HepG2 (cell line): ENCODE results near the gene HSPA1L. TPM values are rescaled to one million over a fixed set of nuclear protein-coding genes. Genes with fewer than 3 reads are reported as not detected.

Source experiments
- ARNTL ChIP-seq: sonication (generic); formaldehyde crosslinking; IDR thresholded peaks from 2 replicates; pipeline ENCODE4 v1.4.0; 2020; ENCODE audit warnings: mild to moderate bottlenecking, missing genetic modification reagents
- ATF7-NPFF ChIP-seq: sonication (generic); formaldehyde crosslinking; IDR thresholded peaks from 2 replicates; pipeline ENCODE4 v1.8.1; 2023; ENCODE audit warnings: mild to moderate bottlenecking, low read depth, missing genetic modification reagents, moderate library complexity
- ELF1 ChIP-seq: sonication (generic); formaldehyde crosslinking; IDR thresholded peaks from 2 replicates; pipeline ENCODE4 v1.4.0; 2020; ENCODE audit warnings: missing genetic modification reagents
- FOSL2 ChIP-seq: sonication (generic); formaldehyde crosslinking; IDR thresholded peaks from 2 replicates; pipeline ENCODE4 v1.4.0; 2020; ENCODE audit warnings: missing genetic modification reagents
- HES4 ChIP-seq: sonication (generic); formaldehyde crosslinking; IDR thresholded peaks from 2 replicates; pipeline ENCODE4 v1.9.0; 2021; ENCODE audit warnings: mild to moderate bottlenecking, missing genetic modification reagents, borderline replicate concordance
- KDM2A ChIP-seq: sonication (generic); formaldehyde crosslinking; IDR thresholded peaks from 2 replicates; pipeline ENCODE4 v1.4.0; 2020; ENCODE audit warnings: low read depth, missing genetic modification reagents, borderline replicate concordance
- NFIB ChIP-seq: sonication (generic); formaldehyde crosslinking; IDR thresholded peaks from 2 replicates; pipeline ENCODE4 v1.9.0; 2021; ENCODE audit warnings: missing genetic modification reagents, mild to moderate bottlenecking, borderline replicate concordance
- NFRKB ChIP-seq: fragments of 450-650 bp; IDR thresholded peaks from 2 replicates; pipeline ENCODE4 v1.6.1; 2017
- NRL ChIP-seq: sonication (generic); formaldehyde crosslinking; IDR thresholded peaks from 2 replicates; pipeline ENCODE4 v1.5.0; 2020; ENCODE audit warnings: missing genetic modification reagents, mild to moderate bottlenecking, moderate library complexity, borderline replicate concordance
- ONECUT2 ChIP-seq: sonication (generic); formaldehyde crosslinking; IDR thresholded peaks from 2 replicates; pipeline ENCODE4 v1.4.0; 2020; ENCODE audit warnings: missing genetic modification reagents
- RORA ChIP-seq: sonication (generic); formaldehyde crosslinking; IDR thresholded peaks from 2 replicates; pipeline ENCODE4 v1.5.0; 2020; ENCODE audit warnings: mild to moderate bottlenecking, missing genetic modification reagents, moderate library complexity
- SNAI1 ChIP-seq: sonication (generic); formaldehyde crosslinking; IDR thresholded peaks from 2 replicates; pipeline ENCODE4 v1.5.0; 2020; ENCODE audit warnings: mild to moderate bottlenecking, missing genetic modification reagents, borderline replicate concordance
- SNRNP70 ChIP-seq: fragments of 200-400 bp; formaldehyde crosslinking; IDR thresholded peaks from 2 replicates; pipeline ENCODE4 v1.6.1; 2017; ENCODE audit warnings: mild to moderate bottlenecking, low read depth, low read length, moderate library complexity
- SP4 ChIP-seq: sonication (generic); formaldehyde crosslinking; IDR thresholded peaks from 2 replicates; pipeline ENCODE4 v1.8.1; 2023; ENCODE audit warnings: mild to moderate bottlenecking, missing genetic modification reagents
- ZC3H4 ChIP-seq: sonication (generic); formaldehyde crosslinking; IDR thresholded peaks from 2 replicates; pipeline ENCODE4 v1.4.0; 2020; ENCODE audit warnings: missing genetic modification reagents, borderline replicate concordance
- ZNF567 ChIP-seq: sonication (generic); formaldehyde crosslinking; IDR thresholded peaks from 2 replicates; pipeline ENCODE4 v1.8.1; 2023; ENCODE audit warnings: mild to moderate bottlenecking, missing genetic modification reagents, borderline replicate concordance
- ZNF713 ChIP-seq: sonication (generic); formaldehyde crosslinking; IDR thresholded peaks from 2 replicates; pipeline ENCODE4 v1.4.0; 2020; ENCODE audit warnings: mild to moderate bottlenecking, missing genetic modification reagents
- ZNF816 ChIP-seq: sonication (generic); formaldehyde crosslinking; IDR thresholded peaks from 2 replicates; pipeline ENCODE4 v1.8.0; 2022; ENCODE audit warnings: missing genetic modification reagents, mild to moderate bottlenecking, borderline replicate concordance
- polyA plus RNA-seq, 8 experiments: library from polyadenylated mRNA; depleted of rRNA in 3 of 8; stranded (reverse) in 7 of 8; unstranded in 1 of 8; fragments of >200 nt; fragmentation: Illumina TruSeq in 4 of 8; extraction: Trizol in 4 of 8; gene quantifications; 2 replicates each; pipeline versions ENCODE4 v1.2.1 to v1.2.3, GENCODE V29; 2011 to 2016; ENCODE audit warnings: low read depth in 4 of 8, missing spikeins in 1 of 8, mixed read lengths in 1 of 8; ENCODE audit not compliant: insufficient read depth in 1 of 8
- total RNA-seq, 5 experiments: library from RNA; depleted of rRNA; stranded (reverse); fragments of >200 nt; fragmentation: Illumina TruSeq; extraction: Trizol; gene quantifications; 2 replicates each; pipeline ENCODE4 v1.2.3, GENCODE V29; 2016; ENCODE audit warnings: low read depth in 1 of 5
- TF ChIP-seq, protein P1 (sequence below): sonication (generic); formaldehyde crosslinking; IDR thresholded peaks from 2 replicates; pipeline ENCODE4 v1.4.0; 2020; ENCODE audit warnings: missing genetic modification reagents, borderline replicate concordance
- TF ChIP-seq, protein P2 (sequence below): sonication (generic); formaldehyde crosslinking; IDR thresholded peaks from 2 replicates; pipeline ENCODE4 v1.4.0; 2020; ENCODE audit warnings: missing genetic modification reagents
- TF ChIP-seq, protein P3 (sequence below): sonication (generic); formaldehyde crosslinking; IDR thresholded peaks from 2 replicates; pipeline ENCODE4 v1.5.1; 2020; ENCODE audit warnings: mild to moderate bottlenecking, moderate library complexity, missing genetic modification reagents
- TF ChIP-seq, protein P4 (sequence below): sonication (generic); formaldehyde crosslinking; IDR thresholded peaks from 2 replicates; pipeline ENCODE4 v1.9.0; 2021; ENCODE audit warnings: missing genetic modification reagents, borderline replicate concordance
- TF ChIP-seq, protein P5 (sequence below): sonication (generic); formaldehyde crosslinking; IDR thresholded peaks from 2 replicates; pipeline ENCODE4 v1.8.0; 2022; ENCODE audit warnings: mild to moderate bottlenecking, missing genetic modification reagents, moderate library complexity

The HSPA1L gene
- total and polyA plus RNA-seq, 2 of the 13 experiments (the other 11 are each of a cell fraction or from before 2014, with no cell fraction given) = 0.55 to 1.0 TPM

DNA sequence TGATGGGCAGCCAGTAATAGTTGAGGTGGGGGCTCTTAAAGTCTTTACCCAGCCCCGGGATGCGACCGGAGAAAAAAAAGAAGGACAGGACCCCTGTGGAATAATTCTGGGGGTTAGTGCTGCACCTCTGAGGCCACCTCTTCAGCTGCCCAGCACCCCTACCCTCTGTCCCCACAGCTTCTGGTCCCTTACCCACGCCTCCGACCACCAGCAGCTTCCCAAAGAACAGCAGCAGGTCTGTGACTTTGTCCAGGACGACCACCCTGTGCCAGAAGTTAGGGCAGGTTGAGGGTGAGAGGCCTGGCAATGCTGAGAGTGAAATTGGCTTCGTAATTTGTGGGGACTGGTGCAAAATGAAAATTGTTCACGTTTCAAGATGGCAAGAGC, 49.7 kb upstream of the HSPA1L start (continued):
- TF ChIP-seq, protein P1, sequence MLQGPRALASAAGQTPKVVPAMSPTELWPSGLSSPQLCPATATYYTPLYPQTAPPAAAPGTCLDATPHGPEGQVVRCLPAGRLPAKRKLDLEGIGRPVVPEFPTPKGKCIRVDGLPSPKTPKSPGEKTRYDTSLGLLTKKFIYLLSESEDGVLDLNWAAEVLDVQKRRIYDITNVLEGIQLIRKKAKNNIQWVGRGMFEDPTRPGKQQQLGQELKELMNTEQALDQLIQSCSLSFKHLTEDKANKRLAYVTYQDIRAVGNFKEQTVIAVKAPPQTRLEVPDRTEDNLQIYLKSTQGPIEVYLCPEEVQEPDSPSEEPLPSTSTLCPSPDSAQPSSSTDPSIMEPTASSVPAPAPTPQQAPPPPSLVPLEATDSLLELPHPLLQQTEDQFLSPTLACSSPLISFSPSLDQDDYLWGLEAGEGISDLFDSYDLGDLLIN (CRISPR knock-in tag) = no peak
- no peak for TF ChIP-seq NFRKB
- TF ChIP-seq, protein P2, sequence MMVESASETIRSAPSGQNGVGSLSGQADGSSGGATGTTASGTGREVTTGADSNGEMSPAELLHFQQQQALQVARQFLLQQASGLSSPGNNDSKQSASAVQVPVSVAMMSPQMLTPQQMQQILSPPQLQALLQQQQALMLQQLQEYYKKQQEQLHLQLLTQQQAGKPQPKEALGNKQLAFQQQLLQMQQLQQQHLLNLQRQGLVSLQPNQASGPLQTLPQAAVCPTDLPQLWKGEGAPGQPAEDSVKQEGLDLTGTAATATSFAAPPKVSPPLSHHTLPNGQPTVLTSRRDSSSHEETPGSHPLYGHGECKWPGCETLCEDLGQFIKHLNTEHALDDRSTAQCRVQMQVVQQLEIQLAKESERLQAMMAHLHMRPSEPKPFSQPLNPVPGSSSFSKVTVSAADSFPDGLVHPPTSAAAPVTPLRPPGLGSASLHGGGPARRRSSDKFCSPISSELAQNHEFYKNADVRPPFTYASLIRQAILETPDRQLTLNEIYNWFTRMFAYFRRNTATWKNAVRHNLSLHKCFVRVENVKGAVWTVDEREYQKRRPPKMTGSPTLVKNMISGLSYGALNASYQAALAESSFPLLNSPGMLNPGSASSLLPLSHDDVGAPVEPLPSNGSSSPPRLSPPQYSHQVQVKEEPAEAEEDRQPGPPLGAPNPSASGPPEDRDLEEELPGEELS (CRISPR knock-in tag) = no peak
- no peak for TF ChIP-seq ARNTL
- TF ChIP-seq, protein P3, sequence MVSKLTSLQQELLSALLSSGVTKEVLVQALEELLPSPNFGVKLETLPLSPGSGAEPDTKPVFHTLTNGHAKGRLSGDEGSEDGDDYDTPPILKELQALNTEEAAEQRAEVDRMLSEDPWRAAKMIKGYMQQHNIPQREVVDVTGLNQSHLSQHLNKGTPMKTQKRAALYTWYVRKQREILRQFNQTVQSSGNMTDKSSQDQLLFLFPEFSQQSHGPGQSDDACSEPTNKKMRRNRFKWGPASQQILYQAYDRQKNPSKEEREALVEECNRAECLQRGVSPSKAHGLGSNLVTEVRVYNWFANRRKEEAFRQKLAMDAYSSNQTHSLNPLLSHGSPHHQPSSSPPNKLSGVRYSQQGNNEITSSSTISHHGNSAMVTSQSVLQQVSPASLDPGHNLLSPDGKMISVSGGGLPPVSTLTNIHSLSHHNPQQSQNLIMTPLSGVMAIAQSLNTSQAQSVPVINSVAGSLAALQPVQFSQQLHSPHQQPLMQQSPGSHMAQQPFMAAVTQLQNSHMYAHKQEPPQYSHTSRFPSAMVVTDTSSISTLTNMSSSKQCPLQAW = 0 out of 2 replicates have a peak, but pooled peaks have one; percentile 12
- no peak for TF ChIP-seq ZNF567 (CRISPR knock-in tag)
- peak; percentile 44; the same call in 1 of the 2 replicates for TF ChIP-seq ZC3H4 (CRISPR knock-in tag)
- peak; percentile 66 for TF ChIP-seq SP4 (CRISPR knock-in tag)
- TF ChIP-seq ZNF713 = no peak
- TF ChIP-seq RORA = no peak
- TF ChIP-seq HES4 (CRISPR knock-in tag) = peak; percentile 42; the same call in 1 of the 2 replicates
- TF ChIP-seq, protein P4, sequence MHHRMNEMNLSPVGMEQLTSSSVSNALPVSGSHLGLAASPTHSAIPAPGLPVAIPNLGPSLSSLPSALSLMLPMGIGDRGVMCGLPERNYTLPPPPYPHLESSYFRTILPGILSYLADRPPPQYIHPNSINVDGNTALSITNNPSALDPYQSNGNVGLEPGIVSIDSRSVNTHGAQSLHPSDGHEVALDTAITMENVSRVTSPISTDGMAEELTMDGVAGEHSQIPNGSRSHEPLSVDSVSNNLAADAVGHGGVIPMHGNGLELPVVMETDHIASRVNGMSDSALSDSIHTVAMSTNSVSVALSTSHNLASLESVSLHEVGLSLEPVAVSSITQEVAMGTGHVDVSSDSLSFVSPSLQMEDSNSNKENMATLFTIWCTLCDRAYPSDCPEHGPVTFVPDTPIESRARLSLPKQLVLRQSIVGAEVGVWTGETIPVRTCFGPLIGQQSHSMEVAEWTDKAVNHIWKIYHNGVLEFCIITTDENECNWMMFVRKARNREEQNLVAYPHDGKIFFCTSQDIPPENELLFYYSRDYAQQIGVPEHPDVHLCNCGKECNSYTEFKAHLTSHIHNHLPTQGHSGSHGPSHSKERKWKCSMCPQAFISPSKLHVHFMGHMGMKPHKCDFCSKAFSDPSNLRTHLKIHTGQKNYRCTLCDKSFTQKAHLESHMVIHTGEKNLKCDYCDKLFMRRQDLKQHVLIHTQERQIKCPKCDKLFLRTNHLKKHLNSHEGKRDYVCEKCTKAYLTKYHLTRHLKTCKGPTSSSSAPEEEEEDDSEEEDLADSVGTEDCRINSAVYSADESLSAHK (CRISPR knock-in tag) = no peak
- peak; percentile 41; the same call in 1 of the 2 replicates for TF ChIP-seq NRL (CRISPR knock-in tag)
- no peak for TF ChIP-seq SNAI1
- no peak for TF ChIP-seq ELF1 (CRISPR knock-in tag)
- no peak for TF ChIP-seq KDM2A (CRISPR knock-in tag)
- TF ChIP-seq ZNF816 = no peak
- TF ChIP-seq SNRNP70 = no peak
- no peak for TF ChIP-seq NFIB (CRISPR knock-in tag)
- no peak for TF ChIP-seq ATF7-NPFF
- no peak for TF ChIP-seq FOSL2 (CRISPR knock-in tag)
- TF ChIP-seq, protein P5, sequence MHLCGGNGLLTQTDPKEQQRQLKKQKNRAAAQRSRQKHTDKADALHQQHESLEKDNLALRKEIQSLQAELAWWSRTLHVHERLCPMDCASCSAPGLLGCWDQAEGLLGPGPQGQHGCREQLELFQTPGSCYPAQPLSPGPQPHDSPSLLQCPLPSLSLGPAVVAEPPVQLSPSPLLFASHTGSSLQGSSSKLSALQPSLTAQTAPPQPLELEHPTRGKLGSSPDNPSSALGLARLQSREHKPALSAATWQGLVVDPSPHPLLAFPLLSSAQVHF (CRISPR knock-in tag) = no peak
- TF ChIP-seq ONECUT2 (CRISPR knock-in tag) = no peak
